Right atrium auricular region (tissue), 2 donors: ENCODE data around the gene PSG3. TPM values are rescaled to one million over a fixed set of nuclear protein-coding genes. Genes with fewer than 3 reads are reported as not detected.
"Not testable (repeated sequence)": the region's sequence is repeated elsewhere in the genome, so short reads cannot be mapped to it uniquely, and the experiment has no call there.

ENCODE experiments used
- DNase-seq: peaks from one replicate; pipeline ENCODE4 v3.0.0-alpha.2; 2019; ENCODE audit warnings: low spot score
- H3K27ac ChIP-seq, 2 donors: fragments of 200-600 bp; sonication (generic); 1 replicate in 1 of 2; 2 replicates in 1 of 2; pipeline ENCODE4 v1.5.1; 2016 to 2019
- H3K27me3 ChIP-seq, 2 donors: fragments of 200-600 bp; sonication (generic); one replicate each; pipeline versions ENCODE4 v1.5.1 to v1.6.0; 2017 to 2019
- H3K36me3 ChIP-seq: fragments of 200-600 bp; sonication (generic); one replicate; pipeline ENCODE4 v1.5.1; 2016
- H3K4me1 ChIP-seq, 2 donors: fragments of 200-600 bp; sonication (generic); one replicate each; pipeline versions ENCODE4 v1.5.1 to v1.6.0; 2017 to 2019
- H3K4me3 ChIP-seq, 2 donors: fragments of 200-600 bp; sonication (generic); 1 replicate in 1 of 2; 2 replicates in 1 of 2; pipeline ENCODE4 v1.5.1; 2017 to 2019; ENCODE audit warnings: mild to moderate bottlenecking in 1 of 2, moderate library complexity in 1 of 2
- H3K9me3 ChIP-seq, 2 donors: fragments of 200-600 bp; sonication (generic); one replicate each; pipeline ENCODE4 v1.5.1; 2019
- total RNA-seq, 2 donors: library from RNA; depleted of rRNA; stranded (reverse); fragments of >200 nt; gene quantifications; one replicate each; pipeline ENCODE4 v1.1.0, GENCODE V29; 2016
- TF ChIP-seq, protein P1 (sequence below), 2 donors: fragments of 200-600 bp; sonication (generic); IDR thresholded peaks; one replicate each; pipeline ENCODE4 v1.5.1; 2019; ENCODE audit warnings: antibody characterized with exemption in 2 of 2

The PSG3 gene
- total RNA-seq, 2 donors from 2014 or later, result not detected

DNA sequence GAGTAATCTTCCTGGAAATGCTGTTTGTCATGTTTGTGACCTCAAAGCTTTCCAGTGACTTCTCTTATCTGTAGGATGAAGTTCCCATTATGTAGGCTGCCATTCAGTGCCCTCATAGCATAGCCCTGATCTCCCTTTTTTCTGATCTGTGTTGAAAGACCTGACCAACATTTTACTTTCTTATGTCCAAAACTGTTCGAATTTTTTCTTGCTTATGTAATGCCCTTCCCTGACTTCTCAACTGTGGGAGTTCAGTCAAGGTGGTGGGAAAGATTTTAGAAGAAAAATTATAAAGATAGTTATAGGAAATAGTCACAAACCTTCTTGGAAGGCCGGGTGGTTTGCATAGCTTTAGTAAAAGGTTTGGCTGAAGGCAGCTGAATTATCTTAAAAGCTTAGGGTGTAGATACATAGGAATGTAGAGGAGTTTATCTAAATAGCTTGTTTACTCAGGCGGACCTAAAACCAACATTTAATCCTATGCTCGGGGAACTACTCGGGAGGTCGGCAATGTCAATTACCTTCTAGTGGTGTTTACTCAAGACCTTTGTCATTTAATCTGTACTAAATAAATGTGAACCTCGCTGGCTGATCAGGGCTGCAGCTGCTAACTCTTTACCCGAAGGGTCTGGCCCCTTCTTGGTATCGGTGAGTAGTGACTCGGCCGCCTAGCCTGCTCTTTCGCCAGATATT is 44.3 kb downstream of the PSG3 start:
- TF ChIP-seq, protein P1, sequence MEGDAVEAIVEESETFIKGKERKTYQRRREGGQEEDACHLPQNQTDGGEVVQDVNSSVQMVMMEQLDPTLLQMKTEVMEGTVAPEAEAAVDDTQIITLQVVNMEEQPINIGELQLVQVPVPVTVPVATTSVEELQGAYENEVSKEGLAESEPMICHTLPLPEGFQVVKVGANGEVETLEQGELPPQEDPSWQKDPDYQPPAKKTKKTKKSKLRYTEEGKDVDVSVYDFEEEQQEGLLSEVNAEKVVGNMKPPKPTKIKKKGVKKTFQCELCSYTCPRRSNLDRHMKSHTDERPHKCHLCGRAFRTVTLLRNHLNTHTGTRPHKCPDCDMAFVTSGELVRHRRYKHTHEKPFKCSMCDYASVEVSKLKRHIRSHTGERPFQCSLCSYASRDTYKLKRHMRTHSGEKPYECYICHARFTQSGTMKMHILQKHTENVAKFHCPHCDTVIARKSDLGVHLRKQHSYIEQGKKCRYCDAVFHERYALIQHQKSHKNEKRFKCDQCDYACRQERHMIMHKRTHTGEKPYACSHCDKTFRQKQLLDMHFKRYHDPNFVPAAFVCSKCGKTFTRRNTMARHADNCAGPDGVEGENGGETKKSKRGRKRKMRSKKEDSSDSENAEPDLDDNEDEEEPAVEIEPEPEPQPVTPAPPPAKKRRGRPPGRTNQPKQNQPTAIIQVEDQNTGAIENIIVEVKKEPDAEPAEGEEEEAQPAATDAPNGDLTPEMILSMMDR (IDR thresholded peaks at IDR 0.05), result no peak
- no peak for DNase-seq
- no peaks in the 10 kb centered on the region for H3K27me3 ChIP-seq

DNA sequence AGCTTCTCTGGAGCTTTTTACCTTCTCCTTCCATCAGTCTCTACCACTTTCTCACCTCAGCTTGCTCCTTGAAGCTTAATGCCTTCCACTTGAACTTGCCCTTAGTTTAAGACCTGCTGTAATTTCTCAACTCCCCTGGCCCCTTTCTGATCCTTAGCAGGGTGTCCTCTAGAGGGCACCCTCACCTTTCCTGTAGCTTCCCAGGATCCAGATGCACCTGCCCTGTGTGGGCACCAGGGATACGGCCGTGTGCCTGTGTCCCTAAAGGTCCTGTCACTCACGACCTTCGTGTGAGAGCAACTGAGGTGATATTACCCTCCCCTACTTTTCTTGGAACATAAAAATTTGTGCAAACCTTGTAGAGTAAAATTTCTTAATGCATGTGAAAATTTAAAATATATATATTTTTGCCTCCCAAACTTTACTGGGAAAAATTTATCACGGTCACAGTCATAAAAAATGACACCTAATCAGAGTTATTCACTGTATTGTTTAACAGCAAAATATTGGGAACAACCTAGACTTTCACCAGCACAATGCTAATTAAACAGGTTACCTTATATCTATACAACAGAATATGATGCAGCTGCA is 46.4 kb downstream of the PSG3 start:
- no peak for DNase-seq
- Histone ChIP-seq H3K27ac (no peak overlapping the region), H3K36me3 (no peaks in the 10 kb centered on the region), H3K27me3 (no peaks in the 10 kb centered on the region), H3K4me3 (no peak overlapping the region), H3K4me1 (no peaks in the 10 kb centered on the region), H3K9me3 (no peaks in the 10 kb centered on the region)
- TF ChIP-seq, protein P1 (IDR thresholded peaks at IDR 0.05), result peak in 1 of 2 donors; percentile 16

More for the DNA sequence above, 44.3 kb downstream of the PSG3 start:
- Histone ChIP-seq H3K27ac (no peak overlapping the region), H3K4me1 (no peaks in the 10 kb centered on the region), H3K4me3 (no peak overlapping the region), H3K9me3 (no peaks in the 10 kb centered on the region), H3K36me3 (no peaks in the 10 kb centered on the region)

DNA sequence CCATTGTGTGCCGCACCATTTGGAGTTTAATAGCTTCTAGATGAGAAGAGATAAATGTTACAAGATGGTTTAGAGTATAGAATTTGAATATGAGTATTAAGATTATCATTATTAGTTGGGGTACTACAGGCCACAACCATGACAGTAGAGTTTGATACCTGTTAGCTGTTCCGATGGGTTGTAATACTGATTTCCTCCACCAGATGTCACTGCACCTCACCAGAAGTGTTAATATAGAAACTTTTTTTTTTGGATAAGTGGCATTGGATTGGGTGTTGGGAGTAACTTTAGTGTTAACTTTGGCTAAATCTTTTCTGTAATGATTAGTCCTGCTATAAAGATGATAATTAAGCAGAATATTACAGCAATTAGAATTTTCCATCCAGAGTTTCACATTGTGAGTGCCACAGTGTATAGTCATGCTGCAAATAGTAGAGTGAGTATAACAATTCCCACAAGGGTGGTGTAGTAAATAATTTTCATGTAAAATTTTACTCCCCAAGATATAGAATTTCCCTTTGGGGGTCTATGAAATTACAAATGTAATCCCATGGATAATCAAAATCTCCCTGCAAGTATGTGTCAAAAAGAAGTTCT is 56.3 kb downstream of the PSG3 start:
- Histone ChIP-seq H3K9me3 (peaks cover 0 to 31% of the 10 kb centered on the region in 2 donors), H3K4me1 (no peaks in the 10 kb centered on the region), H3K36me3 (no peaks in the 10 kb centered on the region), H3K27me3 (no peaks in the 10 kb centered on the region), H3K4me3 (no peak overlapping the region), H3K27ac (no peak overlapping the region)
- TF ChIP-seq, protein P1 (IDR thresholded peaks at IDR 0.05), result peak; percentile 15 to 61
- no peak for DNase-seq

DNA sequence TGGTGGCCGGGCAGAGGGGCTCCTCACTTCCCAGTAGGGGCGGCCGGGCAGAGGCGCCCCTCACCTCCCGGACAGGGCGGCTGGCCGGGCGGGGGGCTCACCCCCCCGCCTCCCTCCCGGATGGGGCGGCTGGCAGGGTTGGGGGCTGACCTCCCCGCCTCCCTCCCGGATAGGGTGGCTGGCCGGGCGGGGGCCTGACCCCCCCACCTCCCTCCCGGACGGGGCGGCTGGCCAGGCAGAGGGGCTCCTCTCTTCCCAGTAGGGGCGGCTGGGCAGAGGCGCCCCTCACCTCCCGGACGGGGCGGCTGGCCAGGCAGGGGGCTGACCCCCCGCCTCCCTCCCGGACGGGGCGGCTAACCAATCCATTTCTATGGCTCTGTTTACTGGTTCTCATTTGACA is 64.0 kb downstream of the PSG3 start:
- H3K9me3 ChIP-seq, DNase-seq: not testable (repeated sequence)

DNA sequence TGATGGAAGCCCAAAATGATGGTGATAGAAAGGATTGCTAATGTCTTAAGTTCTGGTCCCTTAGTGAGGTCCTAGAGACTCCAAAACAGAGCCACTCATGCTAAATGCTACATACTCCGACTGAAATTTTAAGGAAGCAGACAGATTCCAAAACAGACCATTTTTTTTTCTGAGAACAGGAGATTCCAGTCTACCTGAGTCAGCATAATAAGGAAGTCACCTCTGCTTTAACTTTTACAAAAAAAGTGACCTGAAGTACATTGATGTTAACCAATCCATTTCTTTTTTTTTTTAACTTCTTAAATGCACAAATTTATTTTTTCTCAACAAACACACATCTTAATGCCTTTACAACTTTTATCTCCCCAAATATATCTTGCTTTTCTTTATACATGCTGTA is 65.7 kb downstream of the PSG3 start:
- not testable (repeated sequence) for H3K27ac ChIP-seq, H3K36me3 ChIP-seq, H3K9me3 ChIP-seq, H3K4me1 ChIP-seq, DNase-seq, H3K4me3 ChIP-seq, H3K27me3 ChIP-seq

More for the DNA sequence above, 64.0 kb downstream of the PSG3 start:
- H3K27ac ChIP-seq, H3K4me3 ChIP-seq, H3K4me1 ChIP-seq, H3K27me3 ChIP-seq, H3K36me3 ChIP-seq: not testable (repeated sequence)

Other genes starting within 250 kb of the PSG3 start
- gene CEACAM1, start 212.0 kb downstream of the PSG3 start, total RNA-seq, result under 1 TPM; 0.78 to 0.94 TPM
- not detected for gene CEACAM8, start 145.6 kb downstream of the PSG3 start, total RNA-seq
- gene PSG8, start 25.2 kb upstream of the PSG3 start, total RNA-seq, result not detected
- gene PSG1, start 139.2 kb upstream of the PSG3 start, total RNA-seq, result not detected
- gene PSG6, start 177.4 kb upstream of the PSG3 start, total RNA-seq, result not detected
- not detected for gene PSG7, start 196.7 kb upstream of the PSG3 start, total RNA-seq